Superior temporal gyrus (tissue), 1 donor: ENCODE data around the gene GABRE.
"Not testable (repeated sequence)": the region's sequence is repeated elsewhere in the genome, so short reads cannot be mapped to it uniquely, and the experiment has no call there.

Source experiments
- DNase-seq: peaks from one replicate; pipeline ENCODE4 v3.0.0-alpha.2; 2016; ENCODE audit errors: extremely low spot score

The GABRE gene

GRCh38 chrX:151970027-151970426 lies 4.4 kb downstream of the GABRE start:
- no peak for DNase-seq

GRCh38 chrX:151966236-151966635 lies 8.2 kb downstream of the GABRE start:
- DNase-seq = no peak

- no peak for DNase-seq
Observed at GRCh38 chrX:151962034-151962433, 12.4 kb downstream of the GABRE start.

- DNase-seq = no peak
Observed at GRCh38 chrX:151958101-151958500, 16.4 kb downstream of the GABRE start.

GRCh38 chrX:151954730-151955129 lies 19.7 kb downstream of the GABRE start:
- no peak for DNase-seq

- no peak for DNase-seq
Observed at GRCh38 chrX:151938172-151938571, 36.3 kb downstream of the GABRE start.

GRCh38 chrX:151935358-151935757 lies 39.1 kb downstream of the GABRE start:
- no peak for DNase-seq

GRCh38 chrX:151929126-151929525 lies 45.4 kb downstream of the GABRE start:
- DNase-seq = no peak

GRCh38 chrX:151923648-151924047 lies 50.8 kb downstream of the GABRE start:
- DNase-seq = no peak

- no peak for DNase-seq
Observed at GRCh38 chrX:151922692-151923091, 51.8 kb downstream of the GABRE start.

GRCh38 chrX:151921866-151922265 lies 52.6 kb downstream of the GABRE start:
- DNase-seq = no peak

GRCh38 chrX:151921292-151921691 lies 53.2 kb downstream of the GABRE start:
- no peak for DNase-seq

GRCh38 chrX:151920530-151920929 lies 53.9 kb downstream of the GABRE start:
- DNase-seq = no peak

GRCh38 chrX:151920101-151920500 lies 54.4 kb downstream of the GABRE start:
- no peak for DNase-seq

- DNase-seq = no peak
Observed at GRCh38 chrX:151919610-151920009, 54.9 kb downstream of the GABRE start.

- not testable (repeated sequence) for DNase-seq
Observed at GRCh38 chrX:151918736-151919135, 55.7 kb downstream of the GABRE start.

- no peak for DNase-seq
Observed at GRCh38 chrX:151912780-151913179, 61.7 kb downstream of the GABRE start, which contains the start of gene MAGEA4. MAGEA4 (plus strand) TSS chrX:151912889; CDS start chrX:151923665, 10,776 bp downstream.

- DNase-seq = no peak
Observed at GRCh38 chrX:151912221-151912620, 62.3 kb downstream of the GABRE start.

GRCh38 chrX:151904989-151905388 lies 69.5 kb downstream of the GABRE start:
- no peak for DNase-seq
